Kidney capillary endothelial cell (primary cell): Measurements from ENCODE around the gene ADAM17.
"Not testable (repeated sequence)": the region's sequence is repeated elsewhere in the genome, so short reads cannot be mapped to it uniquely, and the experiment has no call there.

Source experiments
- DNase-seq: peaks from one replicate; pipeline ENCODE4 v3.0.0-alpha.2; 2018; ENCODE audit warnings: low spot score

Gene ADAM17

GRCh38 chr2:9565436-9566153 lies 10.0 kb upstream of the ADAM17 start:
- DNase-seq = peak; percentile 73

- no peak for DNase-seq
Measured at GRCh38 chr2:9560628-9561027, 5.0 kb upstream of the ADAM17 start.

- no peak for DNase-seq
Measured at GRCh38 chr2:9558948-9559381, 3.3 kb upstream of the ADAM17 start.

GRCh38 chr2:9556121-9556743 lies 602 bp upstream of the ADAM17 start:
- no peak for DNase-seq

GRCh38 chr2:9554921-9555296 lies 721 bp downstream of the ADAM17 start:
- peak; percentile 46 for DNase-seq

GRCh38 chr2:9552219-9553178 lies 3.1 kb downstream of the ADAM17 start:
- DNase-seq = peak; percentile 70

- DNase-seq = not testable (repeated sequence)
Measured at GRCh38 chr2:9550859-9551391, 4.7 kb downstream of the ADAM17 start.

GRCh38 chr2:9549420-9549819 lies 6.2 kb downstream of the ADAM17 start:
- DNase-seq = no peak

- DNase-seq = no peak
Measured at GRCh38 chr2:9548506-9548905, 7.1 kb downstream of the ADAM17 start.

GRCh38 chr2:9547262-9547991 lies 8.2 kb downstream of the ADAM17 start:
- no peak for DNase-seq

- DNase-seq = no peak
Measured at GRCh38 chr2:9545502-9545901, 10.1 kb downstream of the ADAM17 start.

- DNase-seq = no peak
Measured at GRCh38 chr2:9543557-9543956, 12.1 kb downstream of the ADAM17 start.

- DNase-seq = no peak
Measured at GRCh38 chr2:9539531-9539930, 16.1 kb downstream of the ADAM17 start.

- peak; percentile 31 for DNase-seq
Measured at GRCh38 chr2:9538000-9538507, 17.6 kb downstream of the ADAM17 start.

- no peak for DNase-seq
Measured at GRCh38 chr2:9536504-9536903, 19.1 kb downstream of the ADAM17 start.

GRCh38 chr2:9535177-9535576 lies 20.5 kb downstream of the ADAM17 start:
- no peak for DNase-seq

GRCh38 chr2:9533663-9534062 lies 22.0 kb downstream of the ADAM17 start:
- DNase-seq = no peak

GRCh38 chr2:9532421-9532820 lies 23.2 kb downstream of the ADAM17 start:
- DNase-seq = no peak

- DNase-seq = no peak
Measured at GRCh38 chr2:9527995-9528787, 27.4 kb downstream of the ADAM17 start.

GRCh38 chr2:9525266-9525665 lies 30.4 kb downstream of the ADAM17 start:
- DNase-seq = no peak

- DNase-seq = no peak
Measured at GRCh38 chr2:9524291-9524690, 31.3 kb downstream of the ADAM17 start.
